Subcutaneous abdominal adipose tissue (tissue), 5 donors: Measurements from ENCODE around the gene PHF23.

Experiments used
- H3K27ac ChIP-seq: one replicate; pipeline ENCODE4 v1.7.0; 2013; ENCODE audit warnings: low read depth, mild to moderate bottlenecking, inconsistent platforms, low read length, moderate library complexity
- H3K27me3 ChIP-seq, 5 donors: one replicate each; pipeline ENCODE4 v1.7.0; 2013; ENCODE audit warnings: low read length in 5 of 5, inconsistent platforms in 1 of 5; ENCODE audit not compliant: control insufficient read depth in 5 of 5, insufficient read depth in 4 of 5
- H3K36me3 ChIP-seq, 5 donors: one replicate each; pipeline ENCODE4 v1.7.0; 2013; ENCODE audit warnings: low read length in 5 of 5; ENCODE audit not compliant: control insufficient read depth in 5 of 5, insufficient read depth in 5 of 5
- H3K4me1 ChIP-seq, 5 donors: one replicate each; pipeline ENCODE4 v1.7.0; 2013; ENCODE audit warnings: low read length in 5 of 5, mild to moderate bottlenecking in 3 of 5, moderate library complexity in 1 of 5; ENCODE audit not compliant: control insufficient read depth in 5 of 5, insufficient read depth in 5 of 5
- H3K4me3 ChIP-seq, 5 donors: one replicate each; pipeline ENCODE4 v1.7.0; 2013; ENCODE audit warnings: low read length in 5 of 5, low read depth in 1 of 5
- H3K9ac ChIP-seq, 5 donors: one replicate each; pipeline ENCODE4 v1.7.0; 2013; ENCODE audit warnings: low read length in 5 of 5, mild to moderate bottlenecking in 4 of 5, moderate library complexity in 3 of 5
- H3K9me3 ChIP-seq, 5 donors: one replicate each; pipeline ENCODE4 v1.7.0; 2013; ENCODE audit warnings: low read length in 5 of 5; ENCODE audit not compliant: control insufficient read depth in 5 of 5
- donor health status: healthy.
- donor health status: healthy.
- donor health status: healthy.
- donor health status: healthy.
- donor health status: healthy.

PHF23 gene

DNA sequence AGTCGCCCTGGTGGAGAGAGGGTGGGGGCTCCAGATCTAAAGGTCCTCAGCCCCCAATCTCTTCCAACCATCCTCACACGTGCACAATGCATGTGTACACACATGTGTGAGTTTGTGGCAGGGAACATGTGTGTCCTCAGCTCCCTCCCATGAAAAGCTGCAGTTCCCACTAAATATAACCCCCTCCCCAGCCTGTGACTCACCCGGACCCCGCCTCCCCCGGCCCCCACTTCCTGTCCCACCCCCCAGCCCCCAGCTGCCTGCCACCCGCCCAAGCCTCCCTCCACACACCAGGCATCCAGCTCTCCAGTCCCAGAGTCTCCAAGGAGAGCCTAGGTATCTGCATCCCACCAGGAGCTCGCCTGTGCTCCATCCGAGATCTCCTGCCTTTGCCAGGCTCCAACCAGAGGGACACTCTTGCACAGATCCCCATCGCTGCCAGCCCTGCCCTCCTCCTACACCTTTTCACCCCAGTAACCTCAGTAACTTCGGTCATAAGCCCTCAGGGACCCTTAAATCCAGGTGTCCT, 23.5 kb downstream of the PHF23 start:
- Histone ChIP-seq H3K9me3 (no peaks in the 10 kb centered on the region), H3K27me3 (peaks cover 0 to 12% (median 4%) of the 10 kb centered on the region in 5 donors), H3K4me1 (peaks cover 7 to 66% (median 58%) of the 10 kb centered on the region in 5 donors), H3K36me3 (no peaks in the 10 kb centered on the region), H3K4me3 (peak overlapping the region in 2 of 5 donors; percentile 35 to 42), H3K27ac (no peak overlapping the region), H3K9ac (peak overlapping the region in 1 of 5 donors; percentile 8)

DNA sequence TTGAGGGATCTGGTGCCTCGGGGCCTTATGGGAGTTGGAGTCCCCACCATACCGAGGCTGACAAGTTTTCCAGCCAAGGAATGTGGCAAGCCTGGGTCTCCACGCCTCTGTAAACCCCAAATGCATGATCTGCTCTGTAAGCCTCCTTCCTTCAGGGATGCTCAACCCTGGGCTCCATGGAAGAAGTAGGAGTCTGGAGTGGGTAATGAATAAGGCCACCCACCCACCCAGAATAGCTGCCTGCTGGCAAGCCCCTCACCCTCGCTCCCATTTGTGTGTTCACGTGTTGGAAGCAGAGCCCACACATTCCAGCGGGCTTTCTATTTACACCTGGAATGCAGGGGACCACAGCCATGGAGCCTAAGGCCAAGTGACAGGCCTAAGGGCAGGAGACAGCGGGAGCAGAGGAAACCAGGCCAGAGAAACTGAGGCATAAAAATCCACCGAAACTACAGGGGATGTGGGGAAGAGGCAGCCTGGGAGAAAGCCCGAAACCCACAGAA, 24.1 kb downstream of the PHF23 start:
- H3K27ac ChIP-seq: no peak overlapping the region
- H3K9ac ChIP-seq: peak overlapping the region in 1 of 5 donors; percentile 8
- peak overlapping the region in 4 of 5 donors; percentile 59 to 74 (median 70) for H3K4me3 ChIP-seq
- no peaks in the 10 kb centered on the region for H3K9me3 ChIP-seq
- H3K36me3 ChIP-seq: no peaks in the 10 kb centered on the region
- peaks cover 2 to 60% (median 53%) of the 10 kb centered on the region in 5 donors for H3K4me1 ChIP-seq
- peaks cover 0 to 9% (median 4%) of the 10 kb centered on the region in 5 donors for H3K27me3 ChIP-seq

DNA sequence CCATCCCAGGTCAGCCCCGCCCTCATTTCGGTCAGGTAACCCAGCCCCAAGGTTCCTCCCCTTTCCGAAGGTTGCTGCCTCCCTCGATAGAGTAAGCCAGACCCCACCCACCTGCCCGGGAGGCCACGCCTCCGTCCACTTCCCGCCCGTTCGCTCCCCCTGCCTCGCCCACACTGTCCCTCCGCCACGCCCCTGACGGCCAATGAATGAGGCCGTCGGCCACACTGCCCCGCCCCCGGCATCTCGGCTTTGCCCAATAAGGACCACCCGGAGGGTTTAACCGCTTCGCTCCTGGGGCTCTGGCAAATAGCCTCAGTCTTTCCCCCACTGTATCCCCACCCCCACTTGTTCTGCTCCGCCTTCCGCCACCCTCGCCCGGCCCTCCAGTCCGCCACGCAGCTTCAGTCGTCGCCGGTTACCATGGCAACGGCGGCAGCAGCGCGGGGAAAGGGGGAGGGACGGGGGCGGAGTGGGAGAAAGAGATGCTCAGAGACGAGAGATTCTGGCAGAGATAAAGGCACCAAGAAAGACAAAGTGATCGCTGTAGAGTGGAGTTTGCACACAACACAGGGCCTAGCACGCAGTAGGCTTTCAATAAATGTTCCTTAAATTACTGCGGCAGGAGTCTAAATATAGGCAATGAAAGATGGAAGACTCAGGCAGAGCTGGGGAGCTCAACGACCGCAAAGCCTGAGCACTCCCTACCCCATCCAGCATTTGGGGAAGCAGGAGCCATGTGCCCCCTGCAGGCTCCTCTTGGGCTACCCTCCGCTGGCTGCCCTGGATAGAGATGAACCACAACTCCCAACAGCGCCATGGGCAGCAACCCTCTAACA, 24.7 kb downstream of the PHF23 start:
- Histone ChIP-seq H3K27ac (no peak overlapping the region), H3K4me3 (peak overlapping the region; percentile 23 to 74 (median 68)), H3K9ac (peak overlapping the region in 1 of 5 donors; percentile 58), H3K36me3 (no peaks in the 10 kb centered on the region), H3K9me3 (no peaks in the 10 kb centered on the region), H3K4me1 (peaks cover 1 to 55% (median 50%) of the 10 kb centered on the region in 5 donors), H3K27me3 (peaks cover 0 to 9% (median 4%) of the 10 kb centered on the region in 5 donors)

DNA sequence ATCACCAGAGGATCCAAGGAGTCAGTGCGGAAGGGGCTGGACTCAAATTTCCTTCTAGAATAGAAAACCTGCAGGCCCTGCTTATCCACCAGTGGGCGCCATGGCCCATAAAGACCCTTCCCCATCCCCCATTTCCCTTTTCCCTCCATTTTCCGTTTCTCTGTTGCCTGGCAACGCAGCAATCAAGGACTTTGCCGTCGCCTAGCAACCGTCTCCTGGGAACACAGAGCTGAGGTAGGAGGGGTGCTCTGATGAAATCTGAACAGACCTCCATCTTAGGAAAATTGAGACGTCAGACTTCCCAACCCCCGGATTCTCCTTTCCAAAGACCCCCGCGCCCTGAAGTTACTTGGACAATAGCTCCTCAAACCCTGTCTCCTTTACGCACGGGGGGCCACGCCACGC, 25.4 kb downstream of the PHF23 start:
- Histone ChIP-seq H3K27me3 (peaks cover 0 to 10% (median 4%) of the 10 kb centered on the region in 5 donors), H3K4me1 (peaks cover 1 to 48% (median 44%) of the 10 kb centered on the region in 5 donors), H3K27ac (no peak overlapping the region), H3K4me3 (peak overlapping the region; percentile 23 to 68 (median 61)), H3K36me3 (no peaks in the 10 kb centered on the region), H3K9ac (no peak overlapping the region), H3K9me3 (no peaks in the 10 kb centered on the region)

DNA sequence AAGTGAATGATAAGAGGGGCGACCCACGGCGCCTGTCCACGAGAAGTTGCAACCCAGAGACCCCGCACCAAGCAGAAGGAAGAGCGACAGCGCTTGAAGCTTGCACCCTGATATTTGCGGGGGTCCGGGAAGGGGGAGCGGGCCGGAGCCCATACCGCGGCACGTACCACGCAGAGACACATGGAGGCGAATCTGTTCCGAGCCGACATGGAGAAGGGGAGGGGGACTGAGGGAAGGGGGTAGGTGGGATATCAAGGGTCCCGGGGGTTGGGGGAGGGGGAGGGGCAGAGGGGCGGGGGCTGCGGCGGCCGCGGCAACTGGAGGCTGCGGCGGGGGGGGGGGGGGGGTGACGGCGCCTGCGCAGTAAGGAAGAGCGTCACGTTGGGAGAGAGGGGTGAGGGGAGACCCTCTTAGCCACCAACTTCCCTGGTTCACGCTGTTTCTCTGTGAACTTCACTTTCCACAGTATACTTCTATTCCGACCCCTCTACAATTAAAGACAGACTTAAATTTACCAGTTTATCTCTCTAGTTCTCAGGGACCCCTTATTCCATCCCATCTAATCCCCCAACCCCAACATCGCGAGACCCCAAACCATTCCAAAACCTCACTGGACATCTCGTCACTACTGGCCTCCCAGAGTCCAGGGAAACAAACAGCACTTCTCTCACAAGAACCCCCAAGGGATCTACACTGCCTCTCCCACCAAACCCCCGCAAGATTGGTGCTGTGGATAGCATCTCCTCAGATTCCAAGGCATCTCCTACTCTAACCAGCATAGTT, 27.6 kb downstream of the PHF23 start:
- H3K4me1 ChIP-seq: peaks cover 1 to 37% (median 30%) of the 10 kb centered on the region in 5 donors
- no peak overlapping the region for H3K9ac ChIP-seq
- H3K36me3 ChIP-seq: no peaks in the 10 kb centered on the region
- peaks cover 6 to 12% (median 10%) of the 10 kb centered on the region in 5 donors for H3K27me3 ChIP-seq
- H3K4me3 ChIP-seq: no peak overlapping the region
- no peaks in the 10 kb centered on the region for H3K9me3 ChIP-seq
- H3K27ac ChIP-seq: no peak overlapping the region

DNA sequence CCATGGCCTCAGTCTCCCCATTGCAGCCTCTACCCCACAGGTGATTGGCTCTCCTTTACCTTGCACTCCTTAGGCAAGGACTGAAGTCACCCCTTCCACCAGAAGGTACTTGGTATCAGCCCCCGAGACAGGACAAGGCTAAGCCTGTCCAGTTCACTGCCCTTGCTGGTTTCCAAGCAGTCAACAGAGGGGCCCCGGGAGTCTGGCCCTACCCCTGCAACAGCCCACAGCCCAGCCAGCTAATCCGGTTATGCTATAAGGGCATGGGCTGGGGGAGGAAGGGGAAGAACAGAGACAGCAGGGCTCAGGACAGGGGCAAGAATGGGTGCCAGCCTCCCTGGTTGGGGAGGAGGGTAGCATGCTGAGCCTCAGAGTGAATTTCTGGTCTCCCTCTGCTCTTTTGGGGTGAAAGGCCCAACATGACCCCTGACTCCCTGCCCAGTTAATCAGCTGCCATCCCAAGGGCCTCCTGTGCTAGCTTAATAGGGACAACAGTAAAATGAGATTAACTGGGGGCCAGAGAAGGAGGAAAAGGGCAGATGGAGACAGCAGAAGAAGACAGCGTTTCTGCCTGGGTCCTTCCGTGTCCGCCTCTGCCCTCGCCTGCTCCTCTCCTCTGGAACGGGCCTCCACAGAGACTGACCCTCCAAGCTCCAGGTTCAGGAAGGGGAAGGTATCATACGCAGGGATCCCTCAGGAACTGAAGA, 30.4 kb downstream of the PHF23 start:
- H3K4me3 ChIP-seq: no peak overlapping the region
- peaks cover 0 to under 1% (median 0%) of the 10 kb centered on the region in 5 donors for H3K36me3 ChIP-seq
- peaks cover 4 to 12% (median 6%) of the 10 kb centered on the region in 5 donors for H3K27me3 ChIP-seq
- H3K9ac ChIP-seq: no peak overlapping the region
- no peaks in the 10 kb centered on the region for H3K9me3 ChIP-seq
- peaks cover 0 to 27% (median 18%) of the 10 kb centered on the region in 5 donors for H3K4me1 ChIP-seq
- H3K27ac ChIP-seq: no peak overlapping the region

DNA sequence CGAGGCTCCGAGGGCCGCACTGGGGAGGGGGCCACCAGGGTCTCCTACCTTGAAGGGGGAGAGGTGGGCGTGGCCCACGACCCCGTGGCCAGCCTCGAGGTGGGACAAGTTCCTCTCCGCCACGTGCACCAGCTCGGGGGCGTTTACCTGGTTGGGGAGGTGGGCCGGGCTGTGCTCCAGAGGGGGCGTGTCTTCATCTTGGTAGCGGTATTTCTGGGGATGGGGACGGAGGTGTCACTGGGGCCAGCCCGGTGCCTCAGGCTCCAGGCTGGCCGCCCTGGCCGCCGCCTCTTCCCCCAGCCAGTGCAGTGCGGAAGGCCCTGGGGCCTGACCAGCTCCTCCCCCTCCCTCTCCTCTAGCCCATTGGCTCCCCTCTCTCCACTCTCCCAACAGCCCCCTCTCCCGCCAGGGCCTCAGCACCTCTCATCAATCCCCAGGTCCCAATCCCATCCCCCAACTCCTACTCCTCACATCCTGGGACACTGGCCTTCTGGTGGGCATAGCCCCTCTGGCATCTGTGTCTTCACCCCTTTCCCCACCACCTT, 31.2 kb downstream of the PHF23 start:
- Histone ChIP-seq H3K9me3 (no peaks in the 10 kb centered on the region), H3K36me3 (peaks cover 0 to 9% (median 7%) of the 10 kb centered on the region in 5 donors), H3K4me3 (no peak overlapping the region), H3K9ac (no peak overlapping the region), H3K27ac (no peak overlapping the region), H3K4me1 (peaks cover 0 to 23% (median 14%) of the 10 kb centered on the region in 5 donors), H3K27me3 (peaks cover 4 to 12% (median 6%) of the 10 kb centered on the region in 5 donors)

DNA sequence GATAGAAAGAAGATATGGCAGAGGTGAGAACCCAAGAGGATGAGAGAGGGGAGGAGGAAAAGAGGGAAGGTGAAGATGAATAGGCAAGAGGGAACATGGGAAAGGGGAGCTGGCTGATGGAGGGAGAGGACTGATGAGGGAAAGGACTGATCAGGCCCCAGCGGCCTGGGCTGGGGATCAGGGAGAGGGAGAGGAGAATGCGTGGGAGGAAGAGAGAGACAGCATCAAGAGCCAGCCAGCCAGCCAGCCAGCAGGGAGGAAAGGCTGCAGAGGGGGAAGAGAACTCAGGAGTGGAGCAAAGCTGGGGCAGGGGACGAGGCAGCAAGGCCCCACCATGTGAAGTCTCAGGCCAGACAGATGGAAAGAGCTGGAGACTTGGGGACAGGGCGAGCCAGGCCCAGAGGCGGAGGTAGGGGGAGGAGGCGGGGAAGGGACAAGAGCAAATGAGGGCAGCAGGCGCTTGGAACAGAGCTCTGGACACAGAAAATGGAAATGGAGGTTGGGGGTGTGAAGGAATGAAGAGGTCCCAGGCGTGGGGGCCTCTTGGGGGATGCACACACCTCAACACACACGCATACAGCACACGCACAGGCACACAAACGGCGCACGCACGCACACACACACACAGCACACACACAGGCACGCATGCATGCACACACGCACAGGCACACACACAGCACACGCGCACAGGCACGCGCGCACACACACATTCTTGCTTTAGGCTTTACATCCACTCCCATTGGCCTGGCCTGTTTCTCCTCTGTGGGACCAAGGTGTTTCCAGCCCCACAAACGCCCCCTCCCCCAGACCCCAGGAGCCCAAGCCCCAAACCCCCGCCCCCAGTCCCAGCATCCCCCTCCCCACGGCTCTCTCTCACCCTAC, 31.9 kb downstream of the PHF23 start:
- Histone ChIP-seq H3K9me3 (no peaks in the 10 kb centered on the region), H3K27me3 (peaks cover 4 to 12% (median 6%) of the 10 kb centered on the region in 5 donors), H3K36me3 (peaks cover 0 to 16% (median 11%) of the 10 kb centered on the region in 5 donors), H3K9ac (no peak overlapping the region), H3K4me1 (peaks cover 0 to 23% (median 14%) of the 10 kb centered on the region in 5 donors), H3K4me3 (no peak overlapping the region), H3K27ac (no peak overlapping the region)
